PC-3 (cell line): ENCODE results near the gene TATDN3. TPM values are rescaled to one million over a fixed set of nuclear protein-coding genes. Genes with fewer than 3 reads are reported as not detected.
"Not testable (repeated sequence)": the region's sequence is repeated elsewhere in the genome, so short reads cannot be mapped to it uniquely, and the experiment has no call there.

Source experiments
- ATAC-seq: fragments of 200-7000 bp; cut with Tn5 transposase; 2 replicates; pipeline ENCODE4 v1.9.1; 2020; ENCODE audit warnings: mild to moderate bottlenecking, moderate library complexity
- BruUV-seq: library from RNA; stranded (reverse); fragments of 400-500 nt; replicated peaks from 2 replicates; lab custom pipeline; 2021; lab: Mats Ljungman, UMichigan
- CTCF ChIA-PET: fragments of 300-600 bp; sonication (Branson Sonifier 250); formaldehyde crosslinking; loops from one replicate; lab custom pipeline; 2022; ENCODE audit warnings: antibody characterized with exemption; lab: Charles Lee
- POLR2A ChIA-PET: fragments of 300-600 bp; sonication (Branson Sonifier 250); formaldehyde crosslinking; loops from one replicate; lab custom pipeline; 2022; ENCODE audit warnings: antibody characterized with exemption; ENCODE audit not compliant: unreplicated experiment; lab: Charles Lee
- DNase-seq: peaks from one replicate; pipeline ENCODE4 v3.0.0-alpha.2; 2015
- H2AFZ ChIP-seq: fragments of 300-600 bp; sonication (generic); 2 replicates; pipeline ENCODE4 v1.6.0; 2016; ENCODE audit warnings: antibody characterized with exemption, low read length
- H3F3A ChIP-seq: fragments of 300-600 bp; sonication (generic); one replicate; pipeline ENCODE4 v1.6.0; 2017; ENCODE audit warnings: antibody characterized with exemption, low read length, control low read depth, mild to moderate bottlenecking; ENCODE audit not compliant: unreplicated experiment
- H3K27ac ChIP-seq: fragments of 300-600 bp; sonication (generic); 2 replicates; pipeline ENCODE4 v1.5.1; 2016; ENCODE audit warnings: mild to moderate bottlenecking, low read length
- H3K27me3 ChIP-seq: fragments of 300-600 bp; sonication (generic); 2 replicates; pipeline ENCODE4 v1.6.1; 2016; ENCODE audit warnings: low read length, mixed read lengths
- H3K36me3 ChIP-seq: fragments of 300-600 bp; sonication (generic); 2 replicates; pipeline ENCODE4 v1.6.1; 2016; ENCODE audit warnings: low read depth, mixed run types, low read length, mixed read lengths
- H3K4me1 ChIP-seq: fragments of 300-600 bp; sonication (generic); 2 replicates; pipeline ENCODE4 v1.5.1; 2016; ENCODE audit warnings: low read length; ENCODE audit not compliant: insufficient read depth
- H3K4me2 ChIP-seq: fragments of 300-600 bp; sonication (generic); 2 replicates; pipeline ENCODE4 v1.6.0; 2016; ENCODE audit warnings: low read length
- H3K4me3 ChIP-seq: fragments of 300-600 bp; sonication (generic); 2 replicates; pipeline ENCODE4 v1.5.1; 2016; ENCODE audit warnings: mild to moderate bottlenecking, low read length, mixed read lengths
- H3K79me2 ChIP-seq: fragments of 300-600 bp; sonication (generic); 2 replicates; pipeline ENCODE4 v1.6.1; 2017; ENCODE audit warnings: low read length, mixed read lengths
- H3K9ac ChIP-seq: fragments of 300-600 bp; sonication (generic); 2 replicates; pipeline ENCODE4 v1.6.0; 2016; ENCODE audit warnings: mild to moderate bottlenecking, low read length
- H3K9me2 ChIP-seq: fragments of 300-600 bp; sonication (generic); replicated peaks from 2 replicates; pipeline ENCODE4 v1.6.1; 2016; ENCODE audit warnings: mixed run types, low read length, mixed read lengths
- H3K9me3 ChIP-seq: fragments of 300-600 bp; sonication (generic); 2 replicates; pipeline ENCODE4 v1.6.1; 2016; ENCODE audit warnings: low read length, mixed read lengths
- H4K20me1 ChIP-seq: fragments of 300-600 bp; sonication (generic); 2 replicates; pipeline ENCODE4 v1.6.1; 2016; ENCODE audit warnings: low read length, mixed read lengths
- CTCF ChIP-seq: fragments of 300-600 bp; sonication (generic); conservative IDR thresholded peaks from 2 replicates; pipeline ENCODE4 v1.5.1; 2017; ENCODE audit warnings: antibody characterized with exemption, low read depth, mild to moderate bottlenecking, low read length
- EZH2 ChIP-seq: fragments of 300-600 bp; sonication (generic); IDR thresholded peaks from one replicate; pipeline ENCODE4 v1.6.1; 2017; ENCODE audit warnings: antibody characterized with exemption, mild to moderate bottlenecking, low read length; ENCODE audit not compliant: unreplicated experiment
- EZH2phosphoT487 ChIP-seq: fragments of 300-600 bp; sonication (generic); IDR thresholded peaks from 2 replicates; pipeline ENCODE4 v1.6.1; 2018; ENCODE audit warnings: mild to moderate bottlenecking, antibody characterized with exemption, low read length, borderline replicate concordance
- intact Hi-C: fragments of 100-400 bp; cut with micrococcal nuclease; formaldehyde crosslinking; loops from 2 replicates; pipeline ENCODE4 v1.9.0; 2023
- total RNA-seq: library from RNA; depleted of rRNA; stranded (reverse); fragments of >200 nt; gene quantifications from 2 replicates; pipeline ENCODE4 v1.2.3, GENCODE V29; 2014

Gene TATDN3
- total RNA-seq, 1 experiment from 2014 or later, result 12.7 TPM

GRCh38 chr1:212827171-212827776, 35.6 kb downstream of the TATDN3 start:
- ATAC-seq (no peak), DNase-seq (no peak)
- Histone ChIP-seq H3K79me2 (no peaks in the 10 kb centered on the region), H3F3A (no peaks in the 10 kb centered on the region), H3K27me3 (no peaks in the 10 kb centered on the region), H3K9me3 (peaks cover 14% of the 10 kb centered on the region; the same call in 1 of the 2 replicates), H2AFZ (no peak overlapping the region), H3K27ac (no peak overlapping the region), H3K9me2 (no peaks in the 10 kb centered on the region), H3K4me3 (no peak overlapping the region), H4K20me1 (no peaks in the 10 kb centered on the region), H3K36me3 (no peaks in the 10 kb centered on the region), H3K4me2 (no peak overlapping the region), H3K4me1 (no peaks in the 10 kb centered on the region), H3K9ac (no peak overlapping the region)
- no TSS peak for BruUV-seq
- ChIA-PET CTCF (no interaction called here), POLR2A (no interaction called here)
- TF ChIP-seq CTCF, result no peak
- TF ChIP-seq EZH2, result no peak
- no peak for TF ChIP-seq EZH2phosphoT487
- intact Hi-C loops, result no loop called here

GRCh38 chr1:212827831-212828278, 36.2 kb downstream of the TATDN3 start:
- Histone ChIP-seq H3F3A (no peaks in the 10 kb centered on the region), H3K9me2 (no peaks in the 10 kb centered on the region), H3K4me1 (no peaks in the 10 kb centered on the region), H3K4me2 (no peak overlapping the region), H4K20me1 (no peaks in the 10 kb centered on the region), H2AFZ (no peak overlapping the region), H3K27ac (no peak overlapping the region), H3K79me2 (no peaks in the 10 kb centered on the region), H3K27me3 (no peaks in the 10 kb centered on the region), H3K4me3 (no peak overlapping the region), H3K9me3 (peaks cover 14% of the 10 kb centered on the region; the same call in 1 of the 2 replicates), H3K9ac (no peak overlapping the region), H3K36me3 (no peaks in the 10 kb centered on the region)
- CTCF ChIA-PET, result no interaction called here
- no TSS peak for BruUV-seq
- DNase-seq, result no peak
- no peak for ATAC-seq
- intact Hi-C loops, result no loop called here
- POLR2A ChIA-PET, result no interaction called here
- TF ChIP-seq EZH2, result no peak

- H3K4me2 ChIP-seq, result no peak overlapping the region
- POLR2A ChIA-PET, result no interaction called here
- H3K9me2 ChIP-seq, result no peaks in the 10 kb centered on the region
- no peaks in the 10 kb centered on the region for H3K27me3 ChIP-seq
- TF ChIP-seq CTCF (no peak), EZH2phosphoT487 (no peak), EZH2 (no peak)
- no peaks in the 10 kb centered on the region for H3K36me3 ChIP-seq
- no peaks in the 10 kb centered on the region for H3K79me2 ChIP-seq
- CTCF ChIA-PET, result no interaction called here
- H3K9ac ChIP-seq, result no peak overlapping the region
- no peaks in the 10 kb centered on the region for H4K20me1 ChIP-seq
- H3K9me3 ChIP-seq, result peaks cover 14% of the 10 kb centered on the region; the same call in 1 of the 2 replicates
- H3K4me3 ChIP-seq, result no peak overlapping the region
- H3K4me1 ChIP-seq, result no peaks in the 10 kb centered on the region
- H2AFZ ChIP-seq, result no peak overlapping the region
- H3F3A ChIP-seq, result no peaks in the 10 kb centered on the region
- intact Hi-C loops, result no loop called here
- BruUV-seq, result no TSS peak
- ATAC-seq (no peak), DNase-seq (no peak)
- H3K27ac ChIP-seq, result no peak overlapping the region
Observed at GRCh38 chr1:212828395-212828794, 36.7 kb downstream of the TATDN3 start.

- intact Hi-C loops, H4K20me1 ChIP-seq, H3K36me3 ChIP-seq, BruUV-seq, DNase-seq, H3K27me3 ChIP-seq, H3F3A ChIP-seq, H3K9me2 ChIP-seq, H2AFZ ChIP-seq, ATAC-seq, H3K9me3 ChIP-seq, H3K4me1 ChIP-seq, H3K4me2 ChIP-seq, H3K79me2 ChIP-seq, H3K9ac ChIP-seq, H3K27ac ChIP-seq, POLR2A ChIA-PET, H3K4me3 ChIP-seq: not testable (repeated sequence)
- CTCF ChIA-PET, result interaction anchor here (0.6 kb wide), 1 partner anchor 762 kb away, joined by 3 read pairs; no protein-coding TSS in a partner anchor
Observed at GRCh38 chr1:212833211-212834207, 41.8 kb downstream of the TATDN3 start.
